Heart right ventricle (tissue), 16 donors: ENCODE measurements around the gene NSD2. TPM values are rescaled to one million over a fixed set of nuclear protein-coding genes. Genes with fewer than 3 reads are reported as not detected.

Source experiments
- ATAC-seq, 8 donors: fragments of 200-7000 bp; cut with Tn5 transposase; one replicate each; pipeline ENCODE4 v1.9.1; 2020; ENCODE audit warnings: mild to moderate bottlenecking in 8 of 8, moderate library complexity in 8 of 8, moderate number of reproducible peaks in 1 of 8
- DNase-seq, 2 donors: peaks; one replicate each; pipeline ENCODE4 v3.0.0-alpha.2; 2020
- H3K27ac ChIP-seq, 10 donors: fragments of 200-600 bp; sonication (generic) in 2 of 10; one replicate each; pipeline versions ENCODE4 v1.5.0 to v1.8.0; 2020 to 2022; ENCODE audit warnings: mild to moderate bottlenecking in 3 of 10
- H3K27me3 ChIP-seq, 7 donors: fragments of 200-600 bp; one replicate each; pipeline ENCODE4 v1.8.0; 2021 to 2022; ENCODE audit warnings: mild to moderate bottlenecking in 2 of 7
- H3K36me3 ChIP-seq, 9 donors: fragments of 200-600 bp; sonication (generic) in 1 of 9; one replicate each; pipeline versions ENCODE4 v1.5.0 to v1.8.0; 2020 to 2022; ENCODE audit warnings: mild to moderate bottlenecking in 2 of 9
- H3K4me1 ChIP-seq, 9 donors: fragments of 200-600 bp; sonication (generic) in 1 of 9; one replicate each; pipeline versions ENCODE4 v1.5.0 to v1.8.0; 2020 to 2022; ENCODE audit warnings: mild to moderate bottlenecking in 4 of 9
- H3K4me3 ChIP-seq, 10 donors: fragments of 200-600 bp; sonication (generic) in 2 of 10; one replicate each; pipeline versions ENCODE4 v1.5.0 to v1.8.0; 2020 to 2022; ENCODE audit warnings: mild to moderate bottlenecking in 7 of 10, moderate library complexity in 2 of 10
- H3K9me3 ChIP-seq, 11 donors: fragments of 200-600 bp in 10 of 11; sonication (generic) in 2 of 11; one replicate each; pipeline versions ENCODE4 v1.5.0 to v1.8.0; 2013 to 2022; ENCODE audit warnings: mild to moderate bottlenecking in 2 of 11, control low read depth in 1 of 11, moderate library complexity in 1 of 11
- CTCF ChIP-seq, 9 donors: fragments of 200-600 bp; sonication (generic) in 2 of 9; IDR thresholded peaks; one replicate each; pipeline versions ENCODE4 v1.5.0 to v1.8.0; 2021 to 2022; ENCODE audit warnings: antibody characterized with exemption in 9 of 9, mild to moderate bottlenecking in 5 of 9, moderate library complexity in 1 of 9
- WGBS, 2 donors: extraction: QIAGEN DNeasy Blood & Tissue Kit; methylation state at CpG; one replicate each; pipeline ENCODE4 v1.1.7; 2013; ENCODE audit warnings: inconsistent platforms in 1 of 2; 5-methylcytosine and 5-hydroxymethylcytosine counted together
- intact Hi-C, 10 donors: fragments of 100-400 bp; cut with DNase I; formaldehyde crosslinking; loops; one replicate each; pipeline versions ENCODE4 v1.11.1 to v1.14.2; 2022
- polyA plus RNA-seq, 2 donors: library from polyadenylated mRNA; stranded (reverse); fragments of 200-250 nt; gene quantifications; one replicate each; pipeline ENCODE4 v1.2.3, GENCODE V29; 2013
- total RNA-seq, 10 donors: library from RNA; stranded (reverse); fragmentation: NEBNext Ultra II Directional in 3 of 10; extraction: Animal tissue kit (Norgen Biotek cat#: 25700) in 3 of 10; gene quantifications; one replicate each; pipeline versions ENCODE4 v1.2.1 to v1.2.4, GENCODE V29; 2021 to 2023
- donor health status: Arrhythmogenic right ventricular cardiomyopathy.
- donor health status: ischemic (EF 13 %, LVEDD 7.1; RV severe dilation, severe dysfunction).
- donor health status: healthy with polysubstance abuse.
- donor health status: DM: no; HTN: yes; CAD: no.
- donor health status: DM: no; HTN: no; CAD: no.
- donor health status: ischemic (EF 25% LVEDD 6.9; RV normal size, moderate dysfunction).
- donor health status: ischemic (EF 25% LVEDD 5.7; RV mildly dilated, moderate dysfunction).
- donor health status: healthy.
- donor health status: DM: yes; HTN: yes; CAD: no.
- donor health status: Ischemic cardiomyopathy.
- donor health status: ischemic (EF 35%, LVEDD 5.7; RV mildly dilated, moderate dysfunction).
- donor health status: nonischemic (EF 11% LVEDD 7.7; RV severe dilation, severe dysfunction).
- donor health status: DM: yes; HTN: yes; CAD: no.
- donor health status: PGD.
- donor health status: ischemic (EF 29% LVEDD 5.4; RV normal size, mild dysfunction).
- donor health status: nonischemic (EF 23%, LVEDD 6.1; RV moderate dilation, normal function).

The NSD2 gene
- total and polyA plus RNA-seq, 12 donors = 7.7 to 64.4 (median 44.5) TPM

GRCh38 chr4:1952058-1952700 is 81.0 kb downstream of the NSD2 start:
- WGBS, 2 donors = 96 to 97% methylated on average over 20 of the region's 20 CpGs
- no peak for TF ChIP-seq CTCF (IDR thresholded peaks at IDR 0.05)
- no peaks in the 10 kb centered on the region for H3K9me3 ChIP-seq
- intact Hi-C loops = no loop called here
- peak in 1 of 8 donors; percentile 19 for ATAC-seq
- H3K36me3 ChIP-seq = peaks cover 0 to 87% (median 13%) of the 10 kb centered on the region in 9 donors
- H3K27ac ChIP-seq = no peak overlapping the region
- H3K4me3 ChIP-seq = no peak overlapping the region
- H3K4me1 ChIP-seq = peaks cover 0 to 3% (median 0%) of the 10 kb centered on the region in 9 donors
- no peak for DNase-seq
- H3K27me3 ChIP-seq = no peaks in the 10 kb centered on the region

- WGBS, 2 donors = 79 to 88% methylated on average over 5 of the region's 5 CpGs
- Histone ChIP-seq H3K27me3 (no peaks in the 10 kb centered on the region), H3K36me3 (peaks cover 0 to 86% (median 13%) of the 10 kb centered on the region in 9 donors), H3K4me1 (peaks cover 0 to 3% (median 0%) of the 10 kb centered on the region in 9 donors), H3K27ac (no peak overlapping the region), H3K4me3 (no peak overlapping the region), H3K9me3 (no peaks in the 10 kb centered on the region)
- TF ChIP-seq CTCF (IDR thresholded peaks at IDR 0.05) = no peak
- DNase-seq = no peak
- intact Hi-C loops = no loop called here
- no peak for ATAC-seq
These were observed 81.5 kb downstream of the NSD2 start for GRCh38 chr4:1952719-1953118.

GRCh38 chr4:1953335-1953734 is 82.1 kb downstream of the NSD2 start:
- peaks cover 0 to 4% (median 0%) of the 10 kb centered on the region in 9 donors for H3K4me1 ChIP-seq
- H3K27ac ChIP-seq = no peak overlapping the region
- WGBS, 2 donors = 96 to 98% methylated on average over 9 of the region's 9 CpGs
- ATAC-seq (no peak), DNase-seq (no peak)
- no peaks in the 10 kb centered on the region for H3K9me3 ChIP-seq
- TF ChIP-seq CTCF (IDR thresholded peaks at IDR 0.05) = no peak
- H3K4me3 ChIP-seq = no peak overlapping the region
- peaks cover 0 to 86% (median 19%) of the 10 kb centered on the region in 9 donors for H3K36me3 ChIP-seq
- intact Hi-C loops = no loop called here
- H3K27me3 ChIP-seq = no peaks in the 10 kb centered on the region

GRCh38 chr4:1956631-1957030 is 85.4 kb downstream of the NSD2 start:
- TF ChIP-seq CTCF (IDR thresholded peaks at IDR 0.05) = no peak
- no peak overlapping the region for H3K4me3 ChIP-seq
- H3K36me3 ChIP-seq = peaks cover 0 to 98% (median 33%) of the 10 kb centered on the region in 9 donors
- no peaks in the 10 kb centered on the region for H3K27me3 ChIP-seq
- ATAC-seq = no peak
- DNase-seq = no peak
- peaks cover 0 to 12% (median 4%) of the 10 kb centered on the region in 9 donors for H3K4me1 ChIP-seq
- intact Hi-C loops = no loop called here
- no peak overlapping the region for H3K27ac ChIP-seq
- no peaks in the 10 kb centered on the region for H3K9me3 ChIP-seq
- 93 to 95% methylated on average over 12 of the region's 12 CpGs for WGBS, 2 donors
